HS-5 (cell line): ENCODE results near the gene SMG1.
"Not testable (repeated sequence)": the region's sequence is repeated elsewhere in the genome, so short reads cannot be mapped to it uniquely, and the experiment has no call there.

Source experiments
- DNase-seq: peaks from one replicate; pipeline ENCODE4 v3.0.0-alpha.2; 2012; ENCODE audit warnings: low read depth

The SMG1 gene

GRCh38 chr16:18933501-18933900, 7.3 kb upstream of the SMG1 start:
- DNase-seq = no peak

- no peak for DNase-seq
Measured at GRCh38 chr16:18932243-18932987, 6.2 kb upstream of the SMG1 start.

- no peak for DNase-seq
Measured at GRCh38 chr16:18931756-18932155, 5.5 kb upstream of the SMG1 start.

DNA sequence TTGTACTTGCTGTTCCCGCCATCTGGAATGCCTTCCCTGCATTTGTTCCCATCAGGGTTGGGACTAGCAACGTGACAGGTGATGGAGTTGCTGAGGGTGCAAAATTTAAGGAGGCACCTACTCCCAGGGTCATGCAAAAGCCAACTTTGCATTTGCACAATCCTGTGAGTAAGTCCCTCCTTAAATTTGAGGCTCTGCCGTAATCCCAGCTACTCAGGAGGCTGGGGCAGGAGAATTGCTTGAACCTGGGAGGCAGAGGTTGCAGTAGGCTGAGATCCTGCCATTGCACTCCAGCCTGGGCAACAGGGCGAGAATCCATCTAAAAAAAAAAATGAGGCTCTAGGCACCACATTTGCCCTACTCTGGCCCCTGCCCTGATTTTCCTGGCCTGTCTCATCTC, 3.9 kb upstream of the SMG1 start:
- DNase-seq = not testable (repeated sequence)

- DNase-seq = not testable (repeated sequence)
Measured at GRCh38 chr16:18928073-18928472, 1.9 kb upstream of the SMG1 start.

DNA sequence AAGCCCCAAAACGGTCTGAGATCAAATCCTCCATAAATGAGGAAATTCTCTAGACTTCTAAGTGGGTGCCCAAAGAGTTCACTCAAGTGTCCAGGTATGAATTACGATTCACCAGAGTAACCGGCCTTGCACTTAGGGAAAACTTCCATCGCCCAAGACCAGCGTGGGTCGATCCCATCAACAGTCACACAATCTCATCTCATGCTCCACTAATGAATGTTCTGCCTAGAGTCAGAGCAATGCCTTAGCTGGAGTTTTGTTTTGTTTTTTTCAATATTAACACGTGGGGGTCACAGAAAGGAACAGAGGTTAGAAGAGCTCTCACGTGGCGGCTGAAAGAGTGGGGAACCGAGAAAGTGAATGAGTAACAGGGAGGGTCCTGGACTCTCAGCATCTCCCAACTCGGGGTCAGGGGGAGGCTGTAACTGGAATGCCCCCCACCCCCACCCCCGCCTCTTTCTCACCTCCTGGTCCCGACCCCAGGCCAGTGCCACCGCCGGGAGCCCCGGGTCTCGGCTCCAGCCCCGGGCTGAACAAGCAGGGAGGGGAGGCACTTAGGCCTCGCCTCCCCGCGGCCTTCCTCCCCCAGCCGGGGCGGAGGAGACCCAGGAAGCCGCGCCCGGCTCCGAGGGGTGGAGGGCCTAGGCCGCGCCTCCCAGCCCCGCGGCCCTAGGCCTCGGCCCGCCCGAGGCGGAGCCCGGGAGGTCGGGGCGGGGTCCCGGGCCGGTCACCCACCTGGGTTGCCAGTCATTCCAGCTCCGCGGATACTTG, 808 bp downstream of the SMG1 start:
- not testable (repeated sequence) for DNase-seq

DNA sequence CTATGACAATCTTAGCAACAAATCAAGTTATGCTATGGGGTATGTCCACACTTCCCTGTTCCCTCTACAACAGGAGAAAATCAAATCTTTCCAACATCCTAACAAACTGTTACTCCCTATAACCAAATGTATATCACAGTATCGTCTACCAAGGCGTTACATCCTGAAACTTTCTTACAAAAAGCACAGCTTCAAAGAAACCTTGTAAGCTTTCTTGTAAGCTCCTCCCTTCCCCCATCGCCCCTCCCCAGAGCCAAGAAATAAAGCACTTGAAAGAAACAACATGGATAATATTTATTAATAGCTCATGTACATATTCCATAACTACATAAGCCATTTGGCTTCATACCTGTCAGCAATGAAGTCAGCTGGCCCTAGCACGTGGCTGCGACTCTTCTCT, 2.3 kb downstream of the SMG1 start:
- DNase-seq = not testable (repeated sequence)

DNA sequence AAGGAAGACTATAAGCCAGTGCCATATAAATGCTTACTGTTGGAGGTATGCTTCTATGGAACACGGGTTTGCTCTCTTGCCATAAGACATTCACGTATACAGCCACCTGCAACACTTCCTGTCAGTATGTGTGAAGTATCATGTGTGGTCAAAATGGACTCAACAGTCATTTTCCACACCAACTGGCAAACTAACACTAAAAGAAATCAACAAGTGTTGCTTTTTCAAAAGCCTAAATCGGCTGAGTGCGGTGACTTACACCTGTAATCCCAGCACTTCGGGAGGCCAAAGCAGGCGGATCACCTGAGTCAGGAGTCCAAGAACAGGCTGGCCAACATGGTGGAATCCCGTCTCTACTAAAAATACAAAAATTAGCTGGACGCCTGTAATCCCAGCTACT, 3.1 kb downstream of the SMG1 start:
- not testable (repeated sequence) for DNase-seq

- DNase-seq = not testable (repeated sequence)
Measured at GRCh38 chr16:18909585-18909984, 16.6 kb downstream of the SMG1 start.

DNA sequence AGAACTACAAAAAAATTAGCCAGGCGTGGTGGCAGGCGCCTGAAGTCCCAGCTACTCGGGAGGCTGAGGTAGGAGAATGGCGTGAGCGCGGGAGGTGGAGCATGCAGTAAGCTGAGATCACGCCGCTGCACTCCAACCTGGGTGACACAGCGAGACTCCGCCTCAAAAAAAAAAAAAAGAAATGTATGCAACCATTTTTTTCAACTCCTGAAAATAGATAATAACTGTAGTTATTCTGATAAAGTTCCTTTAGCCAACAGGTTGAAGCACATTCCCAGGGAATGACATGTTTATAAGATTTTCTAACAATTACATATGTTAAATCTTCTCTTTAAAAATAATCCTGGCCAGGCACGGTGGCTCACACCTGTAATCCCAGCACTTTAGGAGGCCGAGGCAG, 17.5 kb downstream of the SMG1 start:
- not testable (repeated sequence) for DNase-seq

GRCh38 chr16:18902778-18903177, 23.4 kb downstream of the SMG1 start:
- DNase-seq = not testable (repeated sequence)

DNA sequence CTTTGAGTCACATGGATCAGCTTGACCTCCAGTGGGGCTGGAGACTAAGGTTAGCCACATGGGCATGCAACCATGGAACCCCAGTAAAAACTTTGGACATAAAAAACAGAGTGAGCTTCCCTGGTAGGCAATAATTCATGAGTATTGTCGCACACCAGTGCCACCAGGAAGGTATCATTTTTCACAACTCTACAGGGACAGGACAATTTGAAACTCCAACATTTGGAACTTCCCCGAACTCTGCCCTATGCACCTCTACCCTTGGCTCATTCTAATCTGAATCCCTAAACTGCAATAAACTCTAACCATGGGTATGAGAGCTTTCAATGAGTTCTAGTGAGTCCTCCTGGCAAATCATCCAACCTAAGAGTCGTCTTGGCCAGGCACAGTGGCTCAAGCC, 24.2 kb downstream of the SMG1 start:
- DNase-seq = not testable (repeated sequence)

- DNase-seq = not testable (repeated sequence)
Measured at GRCh38 chr16:18901194-18901593, 25.0 kb downstream of the SMG1 start.

DNA sequence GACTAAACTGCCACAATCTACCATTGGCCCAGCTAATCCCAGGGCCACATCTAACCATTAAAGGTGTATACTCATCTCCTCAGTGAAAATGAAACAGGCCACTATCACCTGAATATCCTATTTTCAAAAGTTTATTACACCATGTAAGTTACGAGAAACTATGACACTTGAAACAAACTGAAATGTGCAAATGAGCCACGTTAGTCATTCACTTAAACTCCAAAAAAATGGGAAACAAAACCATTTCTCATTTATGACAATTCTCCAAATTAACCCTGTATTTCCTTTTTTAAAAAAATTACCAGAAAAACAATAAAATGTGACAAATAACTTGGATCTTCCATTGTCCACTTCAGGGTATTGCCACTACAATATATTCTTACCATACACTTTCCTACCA, 41.8 kb downstream of the SMG1 start:
- not testable (repeated sequence) for DNase-seq

DNA sequence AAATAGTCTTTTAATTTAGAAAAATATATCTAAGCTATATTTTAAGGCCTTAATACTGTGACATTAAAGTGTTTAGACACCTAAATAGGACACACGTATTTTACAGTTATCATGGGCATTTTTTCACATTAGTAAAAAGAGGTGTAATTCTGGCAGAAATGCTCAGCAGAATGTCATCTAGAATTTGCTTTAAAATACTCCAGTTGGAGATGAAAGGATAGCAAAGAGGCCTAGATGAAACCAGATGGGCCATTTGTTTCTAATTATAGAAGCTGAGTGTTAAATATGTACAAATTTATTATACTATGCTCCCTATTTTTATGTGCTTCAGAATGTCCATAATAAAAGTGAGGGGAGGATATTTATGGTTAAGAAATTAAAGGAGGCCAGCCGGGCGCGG, 48.5 kb downstream of the SMG1 start:
- not testable (repeated sequence) for DNase-seq

DNA sequence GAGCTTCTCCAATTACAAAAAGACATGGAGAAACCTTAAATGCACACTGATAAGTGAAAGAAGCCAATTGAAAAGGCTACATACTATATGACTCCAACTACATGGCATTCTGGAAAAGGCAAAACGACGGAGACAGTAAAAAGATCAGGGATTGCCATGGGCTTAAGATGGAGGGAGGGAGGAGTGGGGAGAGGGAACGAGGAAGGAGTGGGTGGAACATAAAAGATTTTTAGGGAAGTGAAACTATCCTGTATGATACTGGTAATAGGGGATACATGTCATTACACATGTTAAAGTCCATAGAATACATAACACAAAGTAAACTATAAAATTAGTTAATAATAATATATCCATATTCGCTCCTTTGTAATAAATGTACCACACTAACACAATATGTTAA, 48.9 kb downstream of the SMG1 start:
- DNase-seq = not testable (repeated sequence)

DNA sequence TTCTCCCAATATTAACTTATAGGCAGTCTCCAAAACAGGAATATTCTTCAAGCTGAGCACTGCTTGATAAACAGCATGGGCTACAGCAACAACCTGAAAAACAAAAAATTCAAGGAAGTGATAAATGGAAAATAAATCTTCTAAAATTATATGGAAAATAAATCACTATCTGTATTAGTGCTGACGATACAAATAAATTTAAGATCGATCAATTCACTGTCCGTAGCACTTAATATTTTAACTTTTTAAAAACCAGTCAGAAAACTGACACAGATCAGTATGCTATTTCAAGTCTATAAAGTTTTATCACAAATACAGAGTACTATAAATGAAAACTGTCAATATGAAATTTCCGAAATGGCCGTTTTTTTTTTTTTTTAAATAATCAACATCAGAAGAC, 49.9 kb downstream of the SMG1 start:
- DNase-seq = not testable (repeated sequence)

GRCh38 chr16:18869043-18869771, 57.0 kb downstream of the SMG1 start:
- not testable (repeated sequence) for DNase-seq

GRCh38 chr16:18866277-18866823, 59.9 kb downstream of the SMG1 start:
- DNase-seq = peak; percentile 18

DNA sequence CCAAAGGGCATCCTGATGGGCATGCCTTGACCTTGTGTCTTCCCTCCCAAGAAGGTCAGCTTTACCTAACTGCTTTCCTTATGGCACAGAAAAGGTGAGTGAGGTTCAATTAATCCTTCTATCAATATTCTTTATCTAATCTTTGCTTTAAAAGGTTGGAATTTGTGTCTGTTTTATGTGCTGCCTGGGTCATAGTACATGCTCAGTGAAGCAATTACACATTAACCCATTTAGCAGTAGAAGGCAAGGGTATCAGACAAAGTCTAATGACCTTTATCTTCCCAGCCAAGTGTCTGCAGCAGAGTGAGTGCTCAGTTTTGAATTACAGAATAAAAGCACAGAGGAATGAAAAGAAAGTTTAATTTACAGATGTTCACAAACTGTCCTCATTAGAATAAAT, 63.3 kb downstream of the SMG1 start:
- not testable (repeated sequence) for DNase-seq

GRCh38 chr16:18855196-18855595, 71.0 kb downstream of the SMG1 start:
- DNase-seq = no peak

- no peak for DNase-seq
Measured at GRCh38 chr16:18853694-18854093, 72.5 kb downstream of the SMG1 start.
